SU-DHL-6 (cell line): ENCODE measurements around the gene OBSCN.

ENCODE experiments used
- H2AFZ ChIP-seq: fragments of 200-600 bp; sonication (generic); 2 replicates; pipeline ENCODE4 v1.6.1; 2014; ENCODE audit warnings: low read depth, mild to moderate bottlenecking, moderate library complexity, mixed read lengths, antibody characterized with exemption, low read length; ENCODE audit not compliant: severe bottlenecking
- H3F3A ChIP-seq: fragments of 200-600 bp; shearing (Covaris generic); 2 replicates; pipeline ENCODE4 v1.6.0; 2016; ENCODE audit warnings: antibody characterized with exemption, mild to moderate bottlenecking; ENCODE audit not compliant: insufficient read depth
- H3K27ac ChIP-seq: fragments of 200-600 bp; sonication (generic); 2 replicates; pipeline ENCODE4 v1.5.1; 2016; ENCODE audit warnings: low read depth, mild to moderate bottlenecking, low read length, moderate library complexity, mixed read lengths
- H3K27me3 ChIP-seq: fragments of 200-600 bp; sonication (generic), shearing (Covaris generic); 2 replicates; pipeline ENCODE4 v1.6.0; 2014; ENCODE audit warnings: mild to moderate bottlenecking, low read length
- H3K36me3 ChIP-seq: fragments of 200-600 bp; sonication (generic); 2 replicates; pipeline ENCODE4 v1.6.1; 2014; ENCODE audit warnings: mild to moderate bottlenecking, low read length, mixed read lengths
- H3K4me2 ChIP-seq: fragments of 300-600, 200-600 bp; shearing (Covaris generic), sonication (generic); 2 replicates; pipeline ENCODE4 v1.6.0; 2014; ENCODE audit warnings: low read length, low read depth, mild to moderate bottlenecking; ENCODE audit not compliant: poor library complexity, severe bottlenecking
- H3K4me3 ChIP-seq: fragments of 200-600 bp; sonication (generic); 2 replicates; pipeline ENCODE4 v1.5.1; 2014; ENCODE audit warnings: antibody characterized with exemption, low read length, mild to moderate bottlenecking, mixed read lengths; ENCODE audit not compliant: insufficient read depth, poor library complexity, severe bottlenecking
- H3K79me2 ChIP-seq: fragments of 200-600 bp; sonication (generic); 2 replicates; pipeline ENCODE4 v1.6.1; 2014; ENCODE audit warnings: mild to moderate bottlenecking, low read length, moderate library complexity; ENCODE audit not compliant: insufficient read depth
- H3K9ac ChIP-seq: fragments of 200-600 bp; sonication (generic); 2 replicates; pipeline ENCODE4 v1.7.0; 2014; ENCODE audit warnings: mild to moderate bottlenecking, low read length
- H3K9me2 ChIP-seq: fragments of 200-600 bp; sonication (generic); replicated peaks from 2 replicates; pipeline ENCODE4 v1.6.1; 2014; ENCODE audit warnings: low read length; ENCODE audit not compliant: insufficient read depth
- H3K9me3 ChIP-seq: fragments of 200-600 bp; sonication (generic); 2 replicates; pipeline ENCODE4 v1.6.1; 2014; ENCODE audit warnings: low read length, mixed read lengths; ENCODE audit not compliant: insufficient read depth
- H4K20me1 ChIP-seq: fragments of 200-600 bp; sonication (generic); 2 replicates; pipeline ENCODE4 v1.6.1; 2014; ENCODE audit warnings: low read depth, mild to moderate bottlenecking, antibody characterized with exemption, low read length, moderate library complexity, mixed read lengths
- EZH2phosphoT487 ChIP-seq: fragments of 200-600 bp; sonication (generic), shearing (Covaris generic); conservative IDR thresholded peaks from 2 replicates; pipeline ENCODE4 v1.6.1; 2018; ENCODE audit warnings: mild to moderate bottlenecking, antibody characterized with exemption, low read length, moderate library complexity, mixed read lengths
- TF ChIP-seq, protein P1 (sequence below): fragments of 200-600 bp; sonication (generic); IDR thresholded peaks from one replicate; pipeline ENCODE4 v1.5.1; 2017; ENCODE audit warnings: antibody characterized with exemption, mild to moderate bottlenecking, low read length, moderate library complexity; ENCODE audit not compliant: insufficient read depth, poor library complexity, severe bottlenecking

The OBSCN gene

DNA sequence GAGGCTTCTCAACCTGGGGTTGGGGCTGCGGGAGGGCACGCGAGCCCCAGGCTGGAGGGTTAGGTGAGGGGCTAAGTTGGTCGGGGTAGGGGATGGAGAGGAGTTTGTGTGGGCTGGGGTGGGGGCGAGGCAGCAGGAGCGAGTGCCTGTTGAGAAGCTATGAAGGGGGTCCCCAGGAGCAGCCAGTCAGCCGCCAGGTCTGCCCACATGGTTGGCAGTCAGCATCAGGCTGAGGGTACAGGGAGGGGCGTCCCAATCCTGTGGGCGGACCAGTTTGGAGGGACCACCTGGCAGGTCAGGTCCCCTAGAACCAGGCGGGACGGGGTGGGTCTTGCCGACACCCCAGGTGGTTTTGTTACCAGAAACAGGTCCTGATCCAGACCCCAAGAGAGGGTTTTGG, 209.2 kb downstream of the OBSCN start:
- no peaks in the 10 kb centered on the region for H3K27me3 ChIP-seq
- H3K4me2 ChIP-seq = no peak overlapping the region
- no peaks in the 10 kb centered on the region for H3F3A ChIP-seq
- no peaks in the 10 kb centered on the region for H3K36me3 ChIP-seq
- no peak overlapping the region for H3K27ac ChIP-seq
- H3K9me2 ChIP-seq = no peaks in the 10 kb centered on the region
- no peaks in the 10 kb centered on the region for H3K9me3 ChIP-seq
- H4K20me1 ChIP-seq = peaks cover 4% of the 10 kb centered on the region
- H3K79me2 ChIP-seq = no peaks in the 10 kb centered on the region
- TF ChIP-seq, protein P1, sequence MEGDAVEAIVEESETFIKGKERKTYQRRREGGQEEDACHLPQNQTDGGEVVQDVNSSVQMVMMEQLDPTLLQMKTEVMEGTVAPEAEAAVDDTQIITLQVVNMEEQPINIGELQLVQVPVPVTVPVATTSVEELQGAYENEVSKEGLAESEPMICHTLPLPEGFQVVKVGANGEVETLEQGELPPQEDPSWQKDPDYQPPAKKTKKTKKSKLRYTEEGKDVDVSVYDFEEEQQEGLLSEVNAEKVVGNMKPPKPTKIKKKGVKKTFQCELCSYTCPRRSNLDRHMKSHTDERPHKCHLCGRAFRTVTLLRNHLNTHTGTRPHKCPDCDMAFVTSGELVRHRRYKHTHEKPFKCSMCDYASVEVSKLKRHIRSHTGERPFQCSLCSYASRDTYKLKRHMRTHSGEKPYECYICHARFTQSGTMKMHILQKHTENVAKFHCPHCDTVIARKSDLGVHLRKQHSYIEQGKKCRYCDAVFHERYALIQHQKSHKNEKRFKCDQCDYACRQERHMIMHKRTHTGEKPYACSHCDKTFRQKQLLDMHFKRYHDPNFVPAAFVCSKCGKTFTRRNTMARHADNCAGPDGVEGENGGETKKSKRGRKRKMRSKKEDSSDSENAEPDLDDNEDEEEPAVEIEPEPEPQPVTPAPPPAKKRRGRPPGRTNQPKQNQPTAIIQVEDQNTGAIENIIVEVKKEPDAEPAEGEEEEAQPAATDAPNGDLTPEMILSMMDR = no peak
- no peak for TF ChIP-seq EZH2phosphoT487
- H2AFZ ChIP-seq = no peak overlapping the region
- H3K9ac ChIP-seq = no peak overlapping the region
- H3K4me3 ChIP-seq = no peak overlapping the region

DNA sequence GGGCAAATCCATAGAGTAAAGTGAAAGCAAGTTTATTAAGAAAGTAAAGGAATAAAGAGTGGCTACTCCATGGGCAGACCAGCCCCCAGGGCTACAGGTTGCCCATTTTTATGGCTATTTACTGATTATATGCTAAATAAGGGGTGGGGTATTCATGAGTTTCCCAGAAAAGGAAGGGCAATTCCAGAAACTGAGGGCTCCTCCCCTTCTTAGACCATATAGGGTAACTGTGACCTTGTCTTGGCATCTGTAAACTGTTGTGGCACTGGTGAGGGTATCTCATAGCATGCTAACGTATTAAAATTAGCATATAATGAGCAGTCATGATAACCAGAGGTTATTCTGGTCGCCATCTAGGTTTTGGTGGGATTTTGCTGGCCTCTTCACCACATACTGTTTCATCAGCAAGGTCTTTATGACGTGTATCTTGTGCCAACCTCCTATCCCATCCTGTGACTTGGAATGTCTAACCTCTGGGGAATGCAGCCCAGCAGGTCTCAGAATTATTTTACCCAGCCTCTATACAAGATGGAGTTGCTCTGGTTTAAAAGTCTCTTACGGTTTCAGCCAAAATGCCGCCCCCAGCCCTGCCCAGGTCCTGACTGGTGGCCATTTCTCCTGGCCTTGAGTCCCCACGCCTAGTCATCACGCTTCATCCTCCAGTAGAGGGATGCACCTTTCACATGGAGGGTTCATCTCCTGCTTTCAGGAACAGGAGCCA, 209.8 kb downstream of the OBSCN start:
- TF ChIP-seq, protein P1 = no peak
- TF ChIP-seq EZH2phosphoT487 = no peak
- Histone ChIP-seq H3K9me3 (no peaks in the 10 kb centered on the region), H3K79me2 (no peaks in the 10 kb centered on the region), H3K4me3 (no peak overlapping the region), H3K27me3 (no peaks in the 10 kb centered on the region), H2AFZ (no peak overlapping the region), H3K27ac (no peak overlapping the region), H3K4me2 (no peak overlapping the region), H3K36me3 (no peaks in the 10 kb centered on the region), H4K20me1 (peaks cover 4% of the 10 kb centered on the region), H3K9ac (no peak overlapping the region), H3F3A (no peaks in the 10 kb centered on the region), H3K9me2 (no peaks in the 10 kb centered on the region)

DNA sequence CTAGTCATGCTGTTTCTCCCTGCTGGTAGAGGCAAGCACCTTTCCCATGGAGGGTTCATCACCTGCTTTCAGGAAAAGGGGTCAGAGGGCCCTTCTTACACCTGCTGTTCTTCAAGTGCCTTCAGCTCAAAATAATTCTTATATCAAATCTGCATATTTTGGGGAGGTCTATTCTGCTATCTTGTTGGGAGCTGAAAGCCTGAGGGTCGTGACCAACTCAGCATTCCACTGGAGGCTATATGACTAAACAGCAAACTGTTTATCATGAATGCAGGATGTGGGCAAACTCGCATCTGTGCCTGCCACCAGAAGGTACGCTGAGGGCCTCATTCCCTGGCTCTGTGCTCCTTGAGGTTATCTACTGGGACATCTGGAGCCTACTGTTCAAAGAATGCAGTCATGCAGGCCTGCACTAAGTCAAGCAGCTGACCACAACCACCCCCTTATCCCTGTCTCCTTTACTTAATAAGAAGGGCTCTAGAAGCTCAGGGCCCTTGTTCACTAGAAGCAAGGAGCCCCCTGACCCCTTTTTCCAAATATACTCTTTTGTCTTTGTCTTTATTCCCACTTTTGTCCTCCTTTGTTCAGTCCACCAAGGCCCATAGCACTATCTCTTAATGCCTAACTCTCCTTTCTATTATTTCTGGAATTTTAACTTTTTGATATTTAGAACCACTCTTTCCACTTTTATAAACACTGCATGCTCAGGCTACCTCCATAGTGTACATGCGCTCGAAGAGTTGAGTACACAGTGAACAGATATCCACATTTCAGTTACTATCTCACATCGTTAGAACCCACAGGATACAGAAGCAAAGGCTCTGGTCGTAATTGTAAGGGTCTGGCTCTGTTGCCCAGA, 213.4 kb downstream of the OBSCN start:
- Histone ChIP-seq H4K20me1 (peaks cover 4% of the 10 kb centered on the region), H3K4me2 (no peak overlapping the region), H3F3A (no peaks in the 10 kb centered on the region), H3K27ac (no peak overlapping the region), H3K27me3 (no peaks in the 10 kb centered on the region), H3K79me2 (no peaks in the 10 kb centered on the region), H3K9me2 (no peaks in the 10 kb centered on the region), H3K4me3 (no peak overlapping the region), H3K9me3 (no peaks in the 10 kb centered on the region), H3K9ac (no peak overlapping the region), H2AFZ (no peak overlapping the region), H3K36me3 (no peaks in the 10 kb centered on the region)
- TF ChIP-seq, protein P1 = no peak
- no peak for TF ChIP-seq EZH2phosphoT487
